ENCODE results near the gene F8.

DNA sequence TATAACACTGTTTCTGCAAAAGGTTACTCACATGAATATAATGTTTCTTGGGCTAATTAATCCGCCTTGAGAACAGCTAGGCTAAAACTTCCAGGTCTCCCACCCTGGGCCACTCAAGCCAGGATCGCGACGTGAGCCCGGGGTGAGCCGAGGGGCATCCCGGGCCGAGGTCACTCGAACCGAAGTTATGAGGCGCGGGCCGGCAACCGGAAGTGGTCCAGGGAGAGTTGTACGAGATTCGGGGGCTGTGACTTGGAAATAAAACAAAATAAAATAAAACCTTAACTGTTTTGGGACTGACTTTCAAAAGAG, 48.1 kb upstream of the F8 start:
- TF ChIP-seq, protein P1, sequence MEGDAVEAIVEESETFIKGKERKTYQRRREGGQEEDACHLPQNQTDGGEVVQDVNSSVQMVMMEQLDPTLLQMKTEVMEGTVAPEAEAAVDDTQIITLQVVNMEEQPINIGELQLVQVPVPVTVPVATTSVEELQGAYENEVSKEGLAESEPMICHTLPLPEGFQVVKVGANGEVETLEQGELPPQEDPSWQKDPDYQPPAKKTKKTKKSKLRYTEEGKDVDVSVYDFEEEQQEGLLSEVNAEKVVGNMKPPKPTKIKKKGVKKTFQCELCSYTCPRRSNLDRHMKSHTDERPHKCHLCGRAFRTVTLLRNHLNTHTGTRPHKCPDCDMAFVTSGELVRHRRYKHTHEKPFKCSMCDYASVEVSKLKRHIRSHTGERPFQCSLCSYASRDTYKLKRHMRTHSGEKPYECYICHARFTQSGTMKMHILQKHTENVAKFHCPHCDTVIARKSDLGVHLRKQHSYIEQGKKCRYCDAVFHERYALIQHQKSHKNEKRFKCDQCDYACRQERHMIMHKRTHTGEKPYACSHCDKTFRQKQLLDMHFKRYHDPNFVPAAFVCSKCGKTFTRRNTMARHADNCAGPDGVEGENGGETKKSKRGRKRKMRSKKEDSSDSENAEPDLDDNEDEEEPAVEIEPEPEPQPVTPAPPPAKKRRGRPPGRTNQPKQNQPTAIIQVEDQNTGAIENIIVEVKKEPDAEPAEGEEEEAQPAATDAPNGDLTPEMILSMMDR (IDR thresholded peaks at IDR 0.05), result no peak
- TF ChIP-seq POLR2A (IDR thresholded peaks at IDR 0.05), result no peak
